Colon (tissue), 2 donors: ENCODE results near the gene LYSMD3.
A peak's percentile ranks its signal among the peaks of the same experiment; 100 is the strongest.

ENCODE experiments used
- FAIRE-seq: peaks from 2 replicates; lab custom pipeline; 2012; peaks lifted over from hg19 to GRCh38; lab: Jason Lieb, UNC
- donor health status: control.
- donor health status: control.

LYSMD3 gene

DNA sequence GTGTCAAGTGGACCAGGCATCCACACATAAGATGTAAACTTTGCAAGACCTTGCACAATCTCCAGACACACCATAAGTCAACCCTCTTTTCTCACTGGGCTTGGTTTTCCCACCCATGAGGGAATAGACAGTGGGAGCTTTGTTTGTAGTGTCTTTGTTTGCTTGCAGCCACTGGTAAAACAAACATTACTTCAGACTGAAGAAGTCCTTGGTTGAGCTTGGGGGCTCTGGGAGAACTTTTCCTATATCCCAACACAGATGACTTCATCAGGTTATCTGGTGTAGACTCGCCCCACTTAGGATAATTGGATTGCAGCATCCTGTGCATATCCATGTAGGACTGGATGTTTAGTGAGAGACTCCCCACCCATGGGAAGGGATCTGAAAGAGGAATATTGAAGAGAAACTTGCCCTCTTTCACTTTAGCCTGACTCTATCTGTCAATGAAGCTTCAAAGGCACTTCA lies 17.7 kb upstream of the LYSMD3 start:
- no peak for FAIRE-seq

DNA sequence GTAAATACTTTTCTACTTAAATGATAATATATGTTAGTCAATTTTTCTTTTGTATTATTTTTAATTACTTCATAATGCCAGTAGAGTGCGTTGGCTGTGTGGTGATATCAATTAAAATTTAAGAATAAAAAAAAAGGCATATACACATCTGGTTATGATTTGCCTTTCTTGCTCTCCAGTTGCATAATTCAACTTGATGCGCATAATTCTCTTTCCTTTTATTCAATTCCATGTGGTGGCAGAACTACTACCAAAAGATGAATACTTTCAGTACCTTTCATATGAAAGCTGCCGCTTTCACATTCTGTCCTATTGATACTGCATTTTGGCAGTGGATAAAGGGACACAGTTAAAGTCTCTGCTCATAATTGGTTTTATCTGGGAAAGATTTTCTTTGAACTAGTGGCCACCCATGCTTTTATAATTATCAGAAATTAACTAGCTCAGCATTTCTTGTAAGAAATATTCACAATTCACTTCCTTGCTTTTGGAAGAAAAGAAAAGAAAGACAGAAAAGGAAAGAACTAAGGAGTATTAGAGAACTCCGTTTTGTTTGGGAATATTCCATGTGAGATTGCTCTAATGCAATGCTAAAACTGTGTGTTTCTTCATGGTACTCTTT lies 16.9 kb upstream of the LYSMD3 start:
- no peak for FAIRE-seq

DNA sequence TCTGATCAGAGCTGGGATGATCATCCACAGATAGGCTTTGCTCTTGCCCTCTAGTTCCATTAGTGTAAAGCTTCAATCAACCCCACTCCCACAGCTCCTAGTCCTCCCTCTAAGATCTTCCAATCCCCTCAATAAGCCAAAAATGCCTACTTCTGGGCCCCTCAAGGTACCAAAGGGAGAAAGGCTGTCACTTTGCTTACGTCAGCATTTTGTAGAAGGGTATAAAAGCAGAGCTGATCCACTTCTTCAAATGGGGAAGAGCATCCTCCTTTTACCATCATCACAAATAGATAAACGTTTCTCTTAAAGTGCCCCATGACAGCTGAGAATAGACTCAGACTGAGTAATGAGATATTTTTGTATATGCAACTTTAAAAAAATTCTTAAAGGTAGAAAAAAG lies 16.1 kb upstream of the LYSMD3 start:
- no peak for FAIRE-seq

DNA sequence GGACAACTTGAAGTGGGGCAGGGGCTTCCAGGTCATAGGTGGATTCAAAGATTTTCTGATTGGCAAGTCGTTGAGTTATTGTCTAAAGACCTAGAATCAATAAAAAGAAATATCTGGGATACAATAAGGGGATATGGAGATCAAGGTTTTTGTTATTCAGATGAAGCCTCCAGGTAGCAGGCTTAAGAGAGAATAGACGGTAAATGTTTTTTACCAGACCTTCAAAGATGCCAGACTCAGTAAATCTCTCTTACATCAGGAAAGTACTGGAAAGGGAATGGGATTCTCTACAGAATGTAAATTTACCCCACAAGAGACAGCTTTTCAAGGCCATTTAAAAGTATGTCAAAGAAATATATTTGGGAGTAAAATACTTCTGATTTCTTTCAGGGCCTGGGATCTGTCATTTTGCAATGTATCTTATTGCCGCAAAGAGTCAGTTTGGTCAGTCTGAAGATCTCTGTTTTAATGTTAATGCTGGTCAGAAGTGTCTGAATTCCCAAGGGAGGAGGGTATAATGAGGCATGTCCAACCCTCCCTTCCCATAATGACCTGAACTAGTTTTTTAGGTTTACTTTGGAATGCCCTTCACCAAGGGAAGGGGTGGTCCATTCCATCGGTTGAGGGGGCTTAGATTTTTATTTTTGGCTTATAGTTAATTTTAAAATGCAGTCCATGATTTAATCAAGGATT lies 13.6 kb upstream of the LYSMD3 start:
- FAIRE-seq: no peak

DNA sequence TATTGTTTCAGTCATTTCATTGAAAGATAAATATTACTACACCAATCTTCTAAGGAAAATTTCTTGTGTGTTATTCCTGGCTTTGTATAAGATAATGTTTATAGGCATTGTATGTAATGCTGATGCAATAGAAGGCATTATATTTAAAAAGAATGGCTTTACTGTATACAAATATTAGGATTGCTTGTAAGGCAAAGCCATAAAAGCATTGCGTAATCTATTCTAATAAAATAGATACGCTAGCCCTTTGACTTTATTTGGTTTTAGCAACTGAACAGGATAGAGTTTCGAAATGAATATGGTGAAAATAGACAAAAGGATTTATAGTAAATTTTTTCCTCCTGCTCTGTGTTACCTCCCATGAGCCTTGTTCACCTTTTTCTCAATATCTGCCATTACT lies 5.5 kb upstream of the LYSMD3 start:
- peak; percentile 31 for FAIRE-seq

DNA sequence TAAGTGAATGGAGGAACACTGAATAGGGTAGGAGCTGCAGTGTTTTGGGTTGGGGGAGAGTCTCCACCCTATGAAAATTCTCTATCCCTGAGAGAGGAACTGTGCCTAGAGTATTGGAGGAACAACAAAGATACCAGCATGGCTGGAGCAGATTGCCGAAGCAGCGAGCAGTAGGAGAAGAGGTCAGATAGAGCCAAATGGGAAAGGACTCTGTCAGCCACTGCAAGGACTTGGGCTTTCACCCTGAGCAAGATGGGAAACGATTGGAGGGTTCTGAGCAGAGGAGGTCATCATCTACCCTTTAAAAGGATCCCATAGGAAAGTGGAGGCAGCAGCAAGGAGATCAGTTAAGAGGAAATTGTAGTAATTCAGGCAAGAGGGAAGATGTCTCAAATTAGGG lies 4.4 kb upstream of the LYSMD3 start:
- FAIRE-seq: no peak

DNA sequence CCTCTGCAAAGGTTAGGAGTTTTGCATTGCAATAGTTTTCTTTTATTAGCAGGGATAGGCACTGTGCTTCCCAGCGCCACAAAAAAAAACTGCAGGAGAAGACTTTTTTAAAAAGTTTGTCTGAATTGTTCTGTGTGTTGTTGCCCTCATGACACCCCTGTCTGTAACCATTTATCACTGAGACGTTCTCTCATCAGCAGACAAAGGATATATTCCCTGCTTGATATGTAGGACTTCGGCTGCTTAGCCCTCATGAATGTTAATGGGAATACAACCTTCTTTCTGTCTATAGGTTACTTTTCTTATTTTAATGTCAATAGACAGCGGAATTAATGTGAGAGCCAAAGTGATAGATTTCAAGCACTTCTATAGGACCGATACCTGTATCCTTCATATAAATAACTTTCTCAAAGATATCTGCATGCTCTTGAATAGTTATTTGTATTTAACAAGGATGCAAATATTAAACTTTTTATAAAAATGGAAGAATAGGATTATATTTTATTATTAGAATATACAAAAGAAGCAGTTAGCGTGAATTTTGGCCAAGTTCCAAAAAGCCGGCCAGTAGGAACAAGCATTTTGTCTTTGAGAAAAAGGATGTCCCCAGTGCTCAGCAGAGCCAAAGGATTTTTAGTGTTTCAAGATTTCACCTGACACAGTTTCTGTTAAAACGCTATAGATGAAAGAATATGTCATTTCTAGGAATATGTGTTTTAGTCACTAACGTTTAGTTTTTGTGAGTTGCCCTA lies 1.5 kb upstream of the LYSMD3 start:
- FAIRE-seq: no peak

DNA sequence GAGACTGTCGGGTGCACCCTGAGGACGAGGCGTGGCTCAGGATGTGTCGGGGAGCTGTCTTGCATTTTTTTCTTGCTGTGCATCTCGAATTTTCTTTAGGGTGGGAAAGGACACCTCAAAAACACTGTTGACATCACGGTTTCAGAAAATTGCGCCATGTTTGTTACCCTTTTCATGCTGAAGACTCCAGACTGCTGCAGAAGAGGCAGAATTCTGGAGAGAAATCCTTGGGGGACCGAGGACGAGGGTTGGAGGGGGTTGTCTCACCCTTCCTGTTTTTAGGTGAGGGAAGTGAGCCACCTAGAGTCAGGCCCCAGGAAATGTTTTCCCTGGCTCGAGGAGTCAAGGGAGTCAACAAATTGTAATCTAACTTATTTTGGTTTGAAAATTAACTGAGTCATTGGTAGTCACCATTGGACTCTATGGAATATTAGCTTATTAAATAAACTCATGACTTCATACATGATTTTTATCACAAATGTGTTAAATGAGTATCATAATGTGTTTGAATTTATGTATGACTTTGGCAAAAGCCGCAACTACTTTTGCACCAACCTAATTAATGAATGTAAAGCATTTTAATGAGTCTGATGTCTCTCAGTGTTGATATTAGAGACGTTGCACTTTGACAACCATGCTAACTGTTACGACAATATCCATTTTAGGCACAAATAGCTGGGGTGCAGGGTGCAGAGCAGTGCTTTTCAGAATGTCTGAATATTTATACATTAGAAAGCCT lies 724 bp upstream of the LYSMD3 start:
- FAIRE-seq: no peak

DNA sequence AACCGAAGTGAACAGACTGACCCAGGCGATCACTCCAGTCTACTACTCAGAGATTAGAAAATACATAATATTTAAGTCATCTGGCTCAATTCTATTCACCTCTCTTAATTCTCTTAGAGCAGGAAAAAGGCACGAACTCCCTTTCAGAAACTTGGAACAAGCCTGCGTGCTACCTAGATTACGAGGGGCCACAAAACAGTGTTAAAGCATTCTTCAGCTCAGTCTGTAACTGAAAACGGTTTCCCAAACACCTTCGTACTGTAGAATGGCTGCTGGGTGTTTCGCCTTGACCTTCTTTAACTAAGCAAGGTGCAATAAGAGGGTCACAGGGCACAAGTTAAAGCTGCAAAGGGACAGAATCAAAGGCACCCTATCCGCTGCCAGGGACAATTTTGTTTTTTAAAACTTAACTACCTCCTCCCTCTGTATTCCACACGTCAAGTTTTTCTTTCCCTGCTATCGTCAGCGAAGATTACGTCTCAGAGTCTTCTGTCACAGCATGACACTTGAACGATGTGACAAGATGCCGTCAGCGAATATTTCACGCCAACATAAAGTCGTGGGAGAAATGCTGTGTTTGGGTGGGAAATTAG lies 687 bp downstream of the LYSMD3 start:
- no peak for FAIRE-seq

DNA sequence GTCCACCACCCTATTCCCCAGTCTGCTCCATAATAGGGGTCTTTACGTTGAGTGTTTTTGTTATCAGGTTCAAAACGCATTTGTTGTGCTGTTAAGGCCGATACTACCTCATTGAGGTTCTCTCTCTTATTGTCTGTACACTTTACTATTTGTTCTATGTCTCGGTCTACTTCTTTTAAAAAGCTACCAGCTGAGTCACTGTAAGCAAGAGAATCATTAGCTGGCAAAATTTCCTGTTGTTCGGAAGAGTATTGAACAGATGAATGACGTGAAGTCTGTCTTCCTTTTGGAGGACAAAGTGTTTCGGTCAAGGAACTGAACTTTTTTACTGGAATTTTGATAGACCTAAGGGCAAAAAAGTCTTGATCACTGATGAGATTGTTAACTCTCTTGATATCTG lies 10.3 kb downstream of the LYSMD3 start:
- FAIRE-seq: no peak

DNA sequence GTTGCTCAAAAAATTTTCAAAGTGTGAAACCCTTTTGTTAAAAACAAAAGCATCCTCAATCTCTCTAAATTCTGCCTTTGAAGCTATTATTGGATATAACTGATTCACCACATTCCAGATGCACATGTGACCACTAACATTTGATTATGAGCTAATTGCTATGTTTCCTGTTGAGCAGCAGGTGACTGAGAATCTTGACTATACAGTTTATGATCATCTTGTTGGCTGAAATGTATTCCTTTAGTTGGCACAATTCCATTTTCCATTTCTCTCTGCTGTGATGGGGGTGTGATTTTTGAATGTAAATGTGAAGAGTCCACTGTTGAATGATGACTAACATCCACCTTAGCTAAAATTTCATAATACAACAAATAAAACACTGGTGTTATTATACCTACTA lies 10.7 kb downstream of the LYSMD3 start:
- FAIRE-seq: no peak

DNA sequence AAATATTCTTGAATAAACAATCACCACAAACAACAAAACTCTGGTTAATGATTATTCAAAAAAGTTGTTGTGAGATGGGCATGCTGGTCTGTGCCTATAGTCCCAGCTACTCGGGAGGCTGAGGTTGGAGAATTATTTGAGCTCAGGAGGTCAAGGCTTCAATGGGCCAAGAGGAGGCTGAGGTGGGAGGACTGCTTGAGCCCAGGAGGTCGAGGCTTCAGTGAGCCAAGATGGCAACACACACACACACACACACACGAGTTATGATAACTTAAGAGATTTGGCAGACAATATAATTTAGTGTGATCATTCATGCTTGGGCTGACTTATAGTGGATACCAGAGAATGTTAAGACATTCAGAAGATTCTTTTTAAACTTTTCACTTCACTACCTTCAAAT lies 14.9 kb downstream of the LYSMD3 start:
- no peak for FAIRE-seq

DNA sequence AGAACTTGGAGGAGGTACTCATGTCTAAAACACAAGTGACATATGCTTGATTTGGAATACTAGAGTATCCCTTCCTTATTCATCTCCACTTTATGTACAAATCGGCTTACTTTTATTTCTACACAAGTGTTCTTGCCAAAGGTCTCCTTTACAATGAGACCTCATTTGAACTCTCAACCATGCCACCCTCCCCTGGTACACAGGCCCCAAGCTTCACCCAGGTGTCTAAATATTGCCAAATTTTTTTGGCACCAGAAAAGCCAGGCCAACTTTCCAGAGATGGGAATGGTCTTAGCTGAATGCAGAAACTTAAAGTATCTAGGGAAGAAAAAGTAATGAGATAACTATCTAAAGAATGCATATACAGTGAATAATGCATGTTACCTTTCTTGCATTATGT lies 18.9 kb downstream of the LYSMD3 start:
- no peak for FAIRE-seq

DNA sequence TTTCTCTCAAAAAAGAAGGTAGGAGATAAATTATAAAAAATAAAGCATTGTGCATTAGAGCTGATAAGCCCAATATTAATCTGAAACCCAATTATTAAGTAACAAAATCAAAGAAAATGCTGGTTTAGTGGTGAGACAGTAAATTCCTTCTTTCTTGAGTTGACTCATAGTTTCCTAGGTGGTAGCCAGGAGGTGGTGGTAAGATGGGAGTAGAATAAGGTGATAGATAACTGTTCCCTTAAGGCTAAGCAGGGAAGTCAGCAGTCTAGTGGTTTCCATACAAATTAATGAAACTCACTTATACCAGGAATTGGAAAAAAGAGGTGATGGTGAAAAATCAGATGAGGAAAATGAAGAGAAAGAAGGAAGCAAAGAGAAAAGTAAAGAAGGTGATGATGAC lies 23.2 kb downstream of the LYSMD3 start:
- FAIRE-seq: no peak

DNA sequence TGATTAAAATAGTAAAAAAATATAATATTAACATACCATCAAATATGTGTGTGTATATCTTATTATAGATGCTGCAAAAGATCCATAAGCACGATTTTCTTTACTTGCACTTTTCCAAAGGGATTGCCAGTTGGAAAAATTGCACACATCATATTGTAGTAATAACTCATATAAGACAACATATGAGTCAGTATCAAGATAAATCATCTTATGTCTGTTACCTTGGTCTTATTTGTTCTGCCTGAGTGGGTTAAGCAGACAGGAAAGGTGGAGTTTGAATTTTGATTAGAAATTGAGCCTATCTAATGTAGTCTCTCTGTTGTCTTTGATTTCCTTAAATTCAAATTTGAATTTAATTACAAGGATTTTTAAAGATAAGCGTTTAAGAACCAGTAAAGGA lies 24.6 kb downstream of the LYSMD3 start:
- no peak for FAIRE-seq

DNA sequence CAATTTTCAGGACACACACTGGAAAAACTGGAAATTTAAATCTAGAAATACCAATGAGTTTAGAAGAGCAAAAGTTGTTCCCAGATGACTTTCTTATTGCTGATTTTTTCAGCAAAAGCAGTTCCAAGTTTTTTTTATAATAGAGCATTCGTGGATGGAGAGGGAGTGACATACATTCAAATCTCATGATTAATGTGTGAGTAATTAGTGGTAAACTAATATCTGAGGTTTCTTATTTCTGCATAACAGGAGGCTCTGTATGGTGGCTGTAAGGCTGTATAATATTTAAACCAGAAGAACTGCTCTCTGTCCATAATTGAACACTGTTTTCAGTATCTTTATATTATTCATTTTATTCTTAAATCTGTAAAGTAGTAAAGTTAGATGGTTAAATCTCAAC lies 25.8 kb downstream of the LYSMD3 start:
- FAIRE-seq: no peak

DNA sequence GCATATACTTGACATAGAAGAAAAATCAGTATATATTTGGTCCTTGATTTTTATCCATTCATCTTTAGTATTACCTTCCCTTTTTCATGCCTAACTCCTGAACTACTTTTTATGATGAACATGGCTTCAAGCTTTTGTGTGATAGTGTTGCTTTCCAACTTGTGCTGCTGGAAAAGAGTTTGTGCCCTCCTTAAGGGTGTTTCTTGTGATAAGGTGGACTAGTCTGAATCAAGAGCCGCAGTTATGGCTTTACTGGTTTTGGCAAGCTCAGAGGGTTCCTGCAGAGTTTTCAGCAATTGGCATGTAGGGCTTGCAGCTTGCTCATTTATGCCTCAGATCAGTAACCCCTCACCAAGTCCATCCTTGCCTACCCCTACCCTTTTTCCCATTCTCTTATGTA lies 34.2 kb downstream of the LYSMD3 start:
- no peak for FAIRE-seq

DNA sequence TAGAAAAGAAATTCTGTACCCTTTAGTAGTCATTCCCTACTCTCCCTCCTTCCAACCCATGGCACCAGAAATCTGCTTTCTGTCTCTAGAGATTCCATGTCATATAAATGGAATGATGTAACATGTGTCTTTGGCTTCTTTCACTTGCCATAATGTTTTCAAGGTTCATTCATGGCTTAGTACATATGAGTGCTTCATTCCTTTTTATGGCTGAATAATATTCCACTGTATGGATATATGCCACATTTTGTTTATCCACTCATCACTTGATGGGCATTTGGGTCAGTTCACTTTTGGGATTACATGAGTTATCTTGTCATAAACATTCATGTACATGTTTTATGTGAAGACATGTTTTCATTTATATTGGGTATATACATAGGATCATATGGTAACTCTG lies 35.3 kb downstream of the LYSMD3 start:
- no peak for FAIRE-seq

DNA sequence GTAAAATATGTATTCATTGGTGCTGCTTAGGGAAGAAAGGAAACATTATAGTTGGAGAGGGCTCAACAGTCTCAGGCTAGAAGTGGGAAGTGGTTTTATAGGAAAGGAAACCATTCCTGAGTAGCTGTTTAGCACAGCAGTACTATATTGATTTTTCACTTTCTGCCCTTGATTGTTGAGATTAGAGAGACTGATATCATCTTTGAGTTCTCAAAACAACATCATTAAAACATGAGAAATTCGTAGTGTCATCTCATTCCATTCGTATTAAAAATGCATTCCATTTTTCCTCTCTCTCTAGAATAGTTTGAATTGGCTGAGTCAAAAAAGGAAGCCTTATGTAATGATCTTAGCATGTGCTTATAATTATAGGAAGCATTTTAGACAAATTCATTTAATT lies 40.6 kb downstream of the LYSMD3 start:
- FAIRE-seq: no peak

DNA sequence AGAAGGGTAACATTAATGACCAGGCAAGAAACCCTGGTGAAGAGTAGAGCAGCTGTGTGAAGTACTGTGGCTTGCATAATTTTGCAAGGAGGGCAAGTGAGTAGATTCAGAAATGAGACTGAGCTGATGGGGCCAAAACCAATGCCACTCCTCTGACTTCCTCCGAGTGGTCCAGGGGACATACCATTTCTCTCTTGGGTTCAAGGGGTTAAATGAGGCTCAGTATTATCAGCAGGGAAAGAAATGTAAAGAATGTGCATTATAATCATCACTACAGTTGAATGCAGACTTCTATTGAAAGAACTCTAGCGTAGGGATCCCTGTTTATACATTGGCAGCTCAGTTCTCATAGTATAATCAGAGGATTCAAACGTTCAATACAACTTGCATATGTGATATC lies 44.8 kb downstream of the LYSMD3 start:
- no peak for FAIRE-seq

DNA sequence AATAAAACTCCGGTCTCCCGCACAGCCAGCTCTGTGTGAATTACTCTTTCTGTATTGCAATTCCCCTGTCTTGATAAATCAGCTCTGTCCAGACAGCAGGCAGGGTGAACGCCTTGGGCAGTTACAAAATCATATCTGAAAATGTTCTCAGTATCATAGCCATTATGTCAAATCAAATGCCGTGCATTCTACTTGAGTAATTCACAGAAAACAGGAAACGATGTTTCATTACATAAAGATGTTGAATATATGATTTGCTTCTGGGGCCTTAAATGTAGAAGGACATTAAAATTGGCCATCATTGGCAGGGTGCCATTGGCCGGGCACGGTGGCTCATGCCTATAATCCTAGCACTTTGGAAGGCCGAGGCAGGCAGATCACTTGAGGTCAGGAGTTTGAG lies 46.2 kb downstream of the LYSMD3 start:
- FAIRE-seq: no peak

DNA sequence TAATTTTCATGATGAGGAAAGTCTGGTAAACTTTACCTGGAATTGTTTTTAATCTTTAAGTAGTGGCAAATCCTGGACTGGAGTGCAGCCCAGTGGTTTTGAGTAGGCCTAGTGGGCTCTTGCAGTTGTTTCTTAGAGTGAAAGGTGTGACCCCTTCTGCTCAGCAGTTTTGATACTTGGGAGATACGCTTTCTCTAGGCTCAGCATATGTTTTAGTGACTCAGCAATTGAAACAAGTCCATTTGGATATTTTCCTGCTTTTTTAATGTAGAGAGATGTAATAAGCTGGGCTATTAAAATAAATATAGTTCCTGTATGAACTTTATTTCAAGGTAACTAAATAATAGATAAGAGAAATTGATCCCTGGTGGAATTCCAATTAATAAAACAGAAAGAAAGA lies 48.7 kb downstream of the LYSMD3 start:
- FAIRE-seq: no peak
